ENCODE data around the gene ERFE.

GRCh38 chr2:238143239-238143951, 15.4 kb upstream of the ERFE start:
- TF ChIP-seq CTCF (IDR thresholded peaks at IDR 0.05) (no peak), POLR2AphosphoS5 (IDR thresholded peaks at IDR 0.05) (no peak), POLR2A (IDR thresholded peaks at IDR 0.05; ENCODE audit: low read depth) (no peak), EP300 (IDR thresholded peaks at IDR 0.05) (no peak)

Data from esophagus muscularis mucosa (tissue), 4 donors.